Left colon (tissue), 2 donors: ENCODE results near the gene TNFAIP8. TPM values are rescaled to one million over a fixed set of nuclear protein-coding genes. Genes with fewer than 3 reads are reported as not detected.
A peak's percentile ranks its signal among the peaks of the same experiment; 100 is the strongest.
"Not testable (repeated sequence)": the region's sequence is repeated elsewhere in the genome, so short reads cannot be mapped to it uniquely, and the experiment has no call there.

Source experiments
- ATAC-seq: fragments of 200-7000 bp; cut with Tn5 transposase; one replicate; pipeline ENCODE4 v1.9.1; 2020; ENCODE audit warnings: mild to moderate bottlenecking, moderate library complexity
- DNase-seq, 2 donors: peaks; one replicate each; pipeline ENCODE4 v3.0.0-alpha.2; 2020
- intact Hi-C, 2 donors: fragments of 100-400 bp; cut with DNase I in 1 of 2; cut with micrococcal nuclease in 1 of 2; formaldehyde crosslinking; loops; one replicate each; pipeline versions ENCODE4 v1.11.2 to v1.14.0; 2022; cut with DNase I, micrococcal nuclease
- total RNA-seq, 2 donors: library from RNA; stranded (reverse); fragmentation: NEBNext Ultra II Directional; extraction: Animal tissue kit (Norgen Biotek cat#: 25700); gene quantifications; one replicate each; pipeline ENCODE4 v1.2.1, GENCODE V29; 2021
- donor health status: DM: no; HTN: no; CAD: no.
- donor health status: DM: yes; HTN: yes; CAD: no.

Gene TNFAIP8
- total RNA-seq, 2 donors from 2014 or later, result 7.0 to 11.8 TPM

GRCh38 chr5:119405419-119405818 is 49.6 kb downstream of the TNFAIP8 start:
- ATAC-seq (no peak), DNase-seq (no peak)
- intact Hi-C loops, result no loop called here

DNA sequence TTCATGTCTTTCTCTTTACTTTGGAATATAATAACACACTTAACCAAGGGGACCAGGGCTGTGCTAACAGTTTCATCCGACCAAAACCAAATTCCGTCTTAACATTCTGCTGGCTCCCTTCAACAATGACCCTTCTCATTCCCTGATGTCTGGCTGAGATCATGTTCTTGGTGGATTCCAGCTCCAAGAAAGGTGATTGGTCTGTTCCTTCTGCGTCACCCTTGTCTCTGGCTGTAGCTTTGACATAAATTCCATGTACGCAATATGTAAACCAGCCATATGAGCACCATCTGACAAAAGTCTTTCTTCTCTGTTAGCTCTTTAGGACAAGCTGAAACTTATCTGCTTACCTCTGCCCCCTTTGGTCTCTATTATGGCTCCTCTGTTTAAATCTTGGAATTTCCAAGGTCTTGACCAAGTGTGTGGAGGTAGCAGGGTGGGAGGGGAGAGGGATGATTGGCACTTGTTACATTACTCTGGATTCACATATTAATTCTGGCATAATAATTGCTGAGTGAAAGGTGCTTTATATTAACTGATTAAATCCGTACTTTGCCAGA is 50.8 kb downstream of the TNFAIP8 start:
- no peak for DNase-seq
- ATAC-seq, result no peak
- intact Hi-C loops, result no loop called here

- intact Hi-C loops, result no loop called here
- ATAC-seq, result no peak
Observed at GRCh38 chr5:119409235-119409815, 53.5 kb downstream of the TNFAIP8 start.

DNA sequence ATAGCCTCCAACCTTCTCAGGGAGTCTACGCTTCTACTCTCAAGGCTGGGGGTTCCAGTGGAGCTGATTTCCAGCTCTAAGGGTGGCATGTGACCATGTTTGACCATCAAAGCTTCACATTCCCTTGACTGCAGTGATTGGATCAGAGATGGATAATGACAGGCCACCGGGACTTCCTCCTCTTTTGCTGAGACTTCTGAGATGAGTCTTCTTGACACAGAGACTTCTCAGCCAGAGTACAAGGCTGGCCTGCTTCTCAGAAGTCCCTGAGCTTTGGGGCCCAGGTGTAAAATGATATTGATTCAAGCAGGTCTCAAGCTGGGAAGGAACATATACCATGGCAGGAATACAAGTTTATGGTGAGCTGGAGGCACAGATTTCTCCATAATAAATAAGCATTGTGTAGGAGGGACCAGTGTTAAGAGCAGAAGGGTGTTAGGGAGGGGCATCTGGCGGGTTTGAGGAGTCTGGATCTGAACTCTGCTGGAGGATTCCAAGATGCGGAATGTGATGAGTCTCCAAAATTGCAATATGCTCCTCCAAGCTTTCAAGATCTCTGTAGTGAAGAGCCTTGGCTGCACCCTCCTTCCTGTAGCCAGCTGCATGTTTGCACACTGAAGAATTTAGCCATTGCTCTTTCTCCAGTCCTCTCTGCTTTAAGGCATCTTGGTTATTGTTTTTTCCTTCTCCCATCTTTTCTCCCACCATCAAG is 54.8 kb downstream of the TNFAIP8 start:
- ATAC-seq (no peak), DNase-seq (no peak)
- intact Hi-C loops, result loop anchor here in 1 of 2 donors (5.0 to 10.0 kb wide), 2 partner anchors 146 to 423 kb away; partner anchors contain the start of gene DTWD2

More at GRCh38 chr5:119409235-119409815, 53.5 kb downstream of the TNFAIP8 start:
- no peak for DNase-seq

- ATAC-seq (peak; percentile 95), DNase-seq (peak; percentile 42 to 53)
- intact Hi-C loops, result loop anchor here in 1 of 2 donors (5.0 to 10.0 kb wide), 2 partner anchors 147 to 424 kb away; partner anchors contain the start of gene DTWD2
Observed at GRCh38 chr5:119411361-119412278, 55.8 kb downstream of the TNFAIP8 start.

GRCh38 chr5:119412279-119413227 is 56.7 kb downstream of the TNFAIP8 start:
- ATAC-seq, result peak; percentile 72
- peak; percentile 60 to 64 for DNase-seq
- intact Hi-C loops, result loop anchor here in 1 of 2 donors (5.0 to 10.0 kb wide), 2 partner anchors 148 to 425 kb away; partner anchors contain the start of gene DTWD2

DNA sequence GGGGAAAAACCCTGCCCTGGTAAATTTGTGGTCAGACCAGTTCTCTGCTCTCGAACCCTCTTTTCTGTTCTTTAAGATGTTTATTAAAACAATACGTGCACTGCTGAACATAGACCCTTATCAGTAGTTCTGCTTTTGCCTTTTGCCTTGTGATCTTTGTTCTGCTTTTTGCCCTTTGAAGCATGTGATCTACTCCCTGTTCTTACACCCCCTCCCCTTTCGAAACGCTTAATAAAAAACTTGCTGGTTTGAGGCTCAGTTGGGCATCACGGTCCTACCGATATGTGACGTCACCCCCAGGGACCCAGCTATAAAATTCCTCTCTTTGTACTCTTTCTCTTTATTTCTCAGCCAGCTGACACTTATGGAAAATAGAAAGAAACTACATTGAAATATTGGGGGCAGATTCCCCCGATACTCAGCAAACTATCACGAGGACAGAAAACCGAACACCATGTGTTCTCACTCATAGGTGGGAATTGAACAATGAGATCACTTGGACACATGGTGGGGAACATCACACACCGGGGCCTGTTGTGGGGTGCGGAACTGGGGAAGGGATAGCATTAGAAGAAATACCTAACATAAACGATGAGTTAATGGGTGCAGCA is 58.4 kb downstream of the TNFAIP8 start:
- ATAC-seq, DNase-seq: not testable (repeated sequence)
- intact Hi-C loops, result loop anchor here in 1 of 2 donors (5.0 to 10.0 kb wide), 2 partner anchors 149 to 427 kb away; partner anchors contain the start of gene DTWD2

GRCh38 chr5:119417891-119418605 is 62.2 kb downstream of the TNFAIP8 start:
- no peak for ATAC-seq
- intact Hi-C loops, result loop anchor here in 1 of 2 donors (10.0 kb wide), 1 partner anchor 153 kb away; no protein-coding TSS in a partner anchor

DNA sequence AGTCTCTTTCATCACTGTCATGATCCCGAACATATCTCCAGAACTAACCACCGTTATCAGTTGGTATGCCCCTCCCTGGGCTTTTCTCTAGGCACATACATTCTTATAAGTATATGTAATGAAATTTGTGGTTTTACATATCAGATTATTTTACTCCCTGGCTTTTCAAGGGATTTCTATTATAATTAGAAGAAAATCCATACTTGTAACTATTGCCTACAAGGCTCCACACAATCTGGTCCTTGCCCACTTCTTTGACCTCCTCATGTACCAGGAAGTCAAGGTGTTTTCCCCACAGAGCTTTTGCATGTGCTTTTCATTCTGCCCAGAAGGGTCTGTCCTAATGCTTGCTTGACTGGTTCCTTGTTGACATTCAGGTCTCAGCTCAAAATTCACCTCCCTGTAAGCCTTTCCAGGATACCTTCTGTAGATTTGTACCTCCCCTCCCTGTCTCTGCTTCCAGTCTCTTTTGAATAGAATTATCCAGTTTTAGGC is 62.8 kb downstream of the TNFAIP8 start:
- intact Hi-C loops, result loop anchor here in 1 of 2 donors (10.0 kb wide), 1 partner anchor 154 kb away; no protein-coding TSS in a partner anchor
- DNase-seq, result no peak
- peak; percentile 64 for ATAC-seq

More at GRCh38 chr5:119417891-119418605, 62.2 kb downstream of the TNFAIP8 start:
- no peak for DNase-seq

DNA sequence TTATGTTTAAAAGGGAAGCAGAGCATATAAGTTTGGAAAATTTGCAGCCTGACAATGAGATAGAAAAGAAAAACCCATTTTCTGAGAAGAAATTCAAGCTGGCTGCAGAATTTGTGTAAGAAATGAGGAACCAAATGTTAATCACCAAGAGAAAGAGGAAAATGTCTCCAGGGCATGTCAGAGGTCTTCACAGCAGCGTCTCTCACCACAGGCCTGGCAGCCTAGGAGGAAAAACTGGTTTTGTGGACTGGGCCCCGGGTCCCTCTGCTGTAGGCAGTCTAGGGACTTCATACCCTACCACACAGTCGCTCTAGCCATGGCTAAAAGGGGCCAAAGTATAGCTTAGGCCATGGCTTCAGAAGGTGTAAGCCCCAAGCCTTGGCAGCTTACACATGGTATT is 64.3 kb downstream of the TNFAIP8 start:
- no peak for DNase-seq
- ATAC-seq, result no peak
- intact Hi-C loops, result no loop called here

GRCh38 chr5:119426057-119426456 is 70.2 kb downstream of the TNFAIP8 start:
- ATAC-seq (no peak), DNase-seq (no peak)
- intact Hi-C loops, result no loop called here

- intact Hi-C loops, result no loop called here
- ATAC-seq, result peak; percentile 89
- DNase-seq, result no peak
Observed at GRCh38 chr5:119427060-119427459, 71.2 kb downstream of the TNFAIP8 start.

DNA sequence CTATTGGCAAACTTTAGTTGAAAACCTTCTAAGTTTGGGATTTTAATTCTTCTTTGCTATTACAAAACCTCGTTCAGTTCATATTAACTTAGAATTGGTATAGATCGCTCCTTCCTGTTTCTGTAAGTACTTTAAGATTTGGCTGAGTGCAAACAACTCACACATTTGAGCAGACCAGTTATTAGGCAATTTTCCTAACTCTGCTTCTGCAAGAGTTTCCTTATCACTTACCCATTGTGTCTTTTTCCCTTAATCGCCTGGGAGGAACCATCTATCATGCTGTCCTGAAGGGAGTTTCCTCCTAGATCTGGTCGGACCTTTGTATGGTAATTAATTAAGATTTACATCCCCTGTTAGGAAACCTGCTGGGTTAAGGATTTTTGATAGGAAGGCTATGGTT is 71.8 kb downstream of the TNFAIP8 start:
- DNase-seq, intact Hi-C loops, ATAC-seq: not testable (repeated sequence)

- DNase-seq, intact Hi-C loops, ATAC-seq: not testable (repeated sequence)
Observed at GRCh38 chr5:119428166-119428565, 72.3 kb downstream of the TNFAIP8 start.

DNA sequence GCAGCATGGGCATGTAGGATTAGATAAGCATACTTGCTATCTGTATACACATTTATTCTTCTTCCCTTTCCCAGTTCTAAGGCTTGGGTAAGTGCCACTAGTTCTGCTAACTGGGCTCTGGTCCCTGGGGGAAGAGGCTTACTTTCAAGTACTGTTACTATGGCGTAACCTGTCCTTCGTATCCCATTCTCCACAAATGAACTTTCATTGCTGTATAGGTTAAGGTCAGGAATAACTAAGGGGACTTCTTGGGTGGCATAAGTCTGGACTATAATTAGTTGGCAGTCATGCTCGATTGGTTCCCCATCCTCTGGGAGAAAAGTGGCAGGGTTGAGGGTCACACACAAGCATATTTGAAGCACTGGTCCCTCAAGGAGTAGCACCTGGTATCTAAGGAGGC is 72.8 kb downstream of the TNFAIP8 start:
- intact Hi-C loops, DNase-seq, ATAC-seq: not testable (repeated sequence)

DNA sequence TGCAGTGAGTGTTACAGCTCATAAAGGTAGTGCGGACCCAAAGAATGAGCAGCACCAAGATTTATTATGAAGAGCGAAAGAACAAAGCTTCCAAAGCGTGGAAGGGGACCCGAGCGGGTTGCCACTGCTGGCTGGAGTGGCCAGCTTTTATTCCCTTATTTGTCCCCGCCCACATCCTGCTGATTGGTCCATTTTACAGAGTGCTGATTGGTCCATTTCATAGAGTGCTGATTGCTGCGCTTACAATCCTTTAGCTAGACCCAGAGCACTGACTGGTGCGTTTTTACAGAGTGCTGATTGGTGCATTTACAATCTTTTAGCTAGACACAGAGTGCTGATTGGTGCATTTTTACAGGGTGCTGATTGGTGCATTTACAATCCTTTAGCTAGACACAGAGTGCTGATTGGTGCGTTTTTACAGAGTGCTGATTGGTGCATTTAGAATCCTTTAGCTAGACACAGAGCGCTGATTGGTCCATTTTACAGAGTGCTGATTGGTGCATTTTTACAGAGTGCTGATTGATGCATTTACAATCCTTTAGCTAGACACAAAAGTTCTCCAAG is 76.9 kb downstream of the TNFAIP8 start:
- ATAC-seq, intact Hi-C loops, DNase-seq: not testable (repeated sequence)
